PFSK-1 (cell line): ENCODE results near the gene FABP7.

ENCODE experiments used
- FOXP2 ChIP-seq: optimal IDR thresholded peaks from 2 replicates; pipeline ENCODE3; 2011; ENCODE audit warnings: borderline replicate concordance, control low read depth, inconsistent platforms; ENCODE audit not compliant: insufficient read depth; ENCODE audit errors: extremely low read length, extremely low read depth
- POLR2AphosphoS5 ChIP-seq: IDR thresholded peaks from 2 replicates; pipeline ENCODE4 v1.6.1; 2012; ENCODE audit warnings: low read depth, mild to moderate bottlenecking, control low read depth, low read length, moderate library complexity
- REST ChIP-seq, 2 experiments: IDR thresholded peaks; 2 replicates each; pipeline versions ENCODE4 v1.6.1 to v1.8.0; 2011 to 2012; ENCODE audit warnings: low read depth in 2 of 2, low read length in 2 of 2, control low read depth in 1 of 2, inconsistent platforms in 1 of 2, mild to moderate bottlenecking in 1 of 2, moderate library complexity in 1 of 2; ENCODE audit not compliant: insufficient read depth in 1 of 2
- SIN3A ChIP-seq: IDR thresholded peaks from 2 replicates; pipeline ENCODE4 v1.6.1; 2012; ENCODE audit warnings: mild to moderate bottlenecking, low read length, moderate library complexity, borderline replicate concordance; ENCODE audit not compliant: insufficient read depth
- TAF1 ChIP-seq: IDR thresholded peaks from 2 replicates; pipeline ENCODE4 v1.6.1; 2012; ENCODE audit warnings: low read length, control low read depth, borderline replicate concordance; ENCODE audit not compliant: insufficient read depth

GRCh38 chr6:122797537-122797936 is 18.0 kb downstream of the FABP7 start:
- TF ChIP-seq TAF1 (no peak), POLR2AphosphoS5 (no peak), REST (IDR thresholded peaks at IDR 0.05; ENCODE audit: insufficient read depth in 1 of 2, low read depth in 2 of 2, low read length in 2 of 2) (no peak), SIN3A (no peak), FOXP2 (no peak)
